IMR-90 (cell line): ENCODE results near the gene LIN7C. TPM values are rescaled to one million over a fixed set of nuclear protein-coding genes. Genes with fewer than 3 reads are reported as not detected.

ENCODE experiments used
- ATAC-seq: fragments of 200-7000 bp; cut with Tn5 transposase; 2 replicates; pipeline ENCODE4 v1.9.1; 2020; ENCODE audit warnings: low read depth, mild to moderate bottlenecking, moderate library complexity
- BruUV-seq: library from RNA; stranded (reverse); fragments of 400-500 nt; replicated peaks from 2 replicates; lab custom pipeline; 2021; lab: Mats Ljungman, UMichigan
- CTCF ChIA-PET: fragments of 300-600 bp; formaldehyde crosslinking; extraction: SDS; loops from one replicate; lab custom pipeline; 2021; ENCODE audit warnings: antibody characterized with exemption; lab: Yijun Ruan, JAX
- POLR2A ChIA-PET: fragments of 300-600 bp; sonication (Branson Sonifier 250); formaldehyde crosslinking; loops from one replicate; lab custom pipeline; 2022; ENCODE audit warnings: antibody characterized with exemption; ENCODE audit not compliant: unreplicated experiment; lab: Charles Lee
- DNase-seq: peaks from one replicate; pipeline ENCODE4 v3.0.0; 2013
- H2AFZ ChIP-seq: replicated peaks from 2 replicates; pipeline ENCODE3; 2013; ENCODE audit warnings: low read length, mild to moderate bottlenecking; ENCODE audit not compliant: poor library complexity
- H2AK5ac ChIP-seq: 2 replicates; pipeline ENCODE4 v1.6.1; 2013; ENCODE audit warnings: low read depth, low read length, inconsistent platforms
- H2AK9ac ChIP-seq: replicated peaks from 2 replicates; pipeline ENCODE3; 2013; ENCODE audit warnings: mild to moderate bottlenecking, low read depth, low read length, moderate library complexity; ENCODE audit not compliant: poor library complexity
- H2BK120ac ChIP-seq: 2 replicates; pipeline ENCODE4 v1.6.1; 2013; ENCODE audit warnings: low read depth, low read length, inconsistent platforms
- H2BK15ac ChIP-seq: 3 replicates; pipeline ENCODE4 v1.6.1; 2013; ENCODE audit warnings: low read depth, low read length, inconsistent platforms
- H2BK20ac ChIP-seq: 2 replicates; pipeline ENCODE4 v1.6.1; 2013; ENCODE audit warnings: low read depth, mild to moderate bottlenecking, inconsistent platforms, low read length, moderate library complexity
- H2BK5ac ChIP-seq: 2 replicates; pipeline ENCODE4 v1.6.1; 2013; ENCODE audit warnings: mild to moderate bottlenecking, low read depth, low read length, inconsistent platforms; ENCODE audit not compliant: poor library complexity, severe bottlenecking
- H3K14ac ChIP-seq: replicated peaks from 2 replicates; pipeline ENCODE4 v1.6.1; 2013; ENCODE audit warnings: low read depth, low read length, inconsistent platforms
- H3K18ac ChIP-seq: 2 replicates; pipeline ENCODE4 v1.6.1; 2013; ENCODE audit warnings: low read depth, low read length, control low read depth
- H3K23ac ChIP-seq: 2 replicates; pipeline ENCODE4 v1.6.1; 2013; ENCODE audit warnings: low read depth, low read length, inconsistent platforms
- H3K27ac ChIP-seq: 2 replicates; pipeline ENCODE4 v1.5.1; 2013; ENCODE audit warnings: mild to moderate bottlenecking, control low read depth, low read length; ENCODE audit not compliant: insufficient read depth
- H3K27me3 ChIP-seq: 2 replicates; pipeline ENCODE4 v1.6.1; 2013; ENCODE audit warnings: low read length; ENCODE audit not compliant: control insufficient read depth, insufficient read depth
- H3K36me3 ChIP-seq: 2 replicates; pipeline ENCODE4 v1.6.1; 2013; ENCODE audit warnings: low read length, mixed read lengths; ENCODE audit not compliant: control insufficient read depth, insufficient read depth
- H3K4ac ChIP-seq: 2 replicates; pipeline ENCODE4 v1.6.1; 2013; ENCODE audit warnings: low read depth, low read length, inconsistent platforms
- H3K4me1 ChIP-seq: 2 replicates; pipeline ENCODE4 v1.6.1; 2013; ENCODE audit warnings: low read length, mixed read lengths; ENCODE audit not compliant: control insufficient read depth, insufficient read depth
- H3K4me2 ChIP-seq: 2 replicates; pipeline ENCODE4 v1.6.1; 2013; ENCODE audit warnings: low read depth, mild to moderate bottlenecking, control low read depth, low read length, moderate library complexity
- H3K4me3 ChIP-seq: 2 replicates; pipeline ENCODE4 v1.5.1; 2013; ENCODE audit warnings: low read depth, mild to moderate bottlenecking, control low read depth, low read length, moderate library complexity; ENCODE audit not compliant: insufficient read depth
- H3K56ac ChIP-seq: 2 replicates; pipeline ENCODE4 v1.6.1; 2013; ENCODE audit warnings: low read length, inconsistent platforms; ENCODE audit not compliant: insufficient read depth; ENCODE audit errors: extremely low read depth
- H3K79me1 ChIP-seq, 2 experiments: 2 replicates each; pipeline ENCODE4 v1.6.1; 2013; ENCODE audit warnings: low read length in 2 of 2, inconsistent platforms in 1 of 2, low read depth in 1 of 2
- H3K9ac ChIP-seq: 2 replicates; pipeline ENCODE4 v1.6.1; 2013; ENCODE audit warnings: low read depth, low read length, control low read depth
- H3K9me1 ChIP-seq: 2 replicates; pipeline ENCODE4 v1.6.1; 2013; ENCODE audit warnings: low read length, inconsistent platforms; ENCODE audit not compliant: insufficient read depth
- H3K9me3 ChIP-seq: 2 replicates; pipeline ENCODE4 v1.6.1; 2013; ENCODE audit warnings: low read length; ENCODE audit not compliant: control insufficient read depth, insufficient read depth
- H4K20me1 ChIP-seq: 2 replicates; pipeline ENCODE4 v1.6.1; 2013; ENCODE audit warnings: low read length, inconsistent platforms; ENCODE audit not compliant: insufficient read depth
- H4K5ac ChIP-seq: 2 replicates; pipeline ENCODE4 v1.6.1; 2013; ENCODE audit warnings: mild to moderate bottlenecking, low read depth, low read length, control low read depth
- H4K8ac ChIP-seq, 2 experiments: 2 replicates each; pipeline ENCODE4 v1.6.1; 2013; ENCODE audit warnings: low read depth in 2 of 2, low read length in 2 of 2, control low read depth in 1 of 2, inconsistent platforms in 1 of 2
- H4K91ac ChIP-seq: 2 replicates; pipeline ENCODE4 v1.6.1; 2013; ENCODE audit warnings: low read depth, low read length, inconsistent platforms; ENCODE audit not compliant: insufficient read depth
- MXI1 ChIP-seq: IDR thresholded peaks from 2 replicates; pipeline ENCODE4 v1.6.1; 2012; ENCODE audit warnings: low read depth, mild to moderate bottlenecking, low read length, moderate library complexity, borderline replicate concordance
- NFE2L2 ChIP-seq: fragments of 150-350 bp; IDR thresholded peaks from 2 replicates; pipeline ENCODE4 v1.6.1; 2016; ENCODE audit warnings: low read depth, mild to moderate bottlenecking, low read length
- SMC3 ChIP-seq: fragments of 150-350 bp; IDR thresholded peaks from 2 replicates; pipeline ENCODE4 v1.6.1; 2016; ENCODE audit warnings: low read depth, mild to moderate bottlenecking, antibody characterized with exemption, low read length, moderate library complexity
- WGBS, 2 experiments: methylation state at CpG; one replicate each; pipeline versions ENCODE4 v1.1.5 to v1.1.7; 2013; ENCODE audit warnings: missing lambda C conversion rate in 2 of 2; ENCODE audit not compliant: insufficient read length in 1 of 2; ENCODE audit errors: extremely low coverage in 2 of 2; 5-methylcytosine and 5-hydroxymethylcytosine counted together
- dilution Hi-C: fragments of 300-500 bp; cut with HindIII; formaldehyde crosslinking; loops from one replicate; pipeline ENCODE4 v1.14.3; 2018; ENCODE audit warnings: low sequenced_read_pairs; ENCODE audit not compliant: unreplicated experiment
- in situ Hi-C: fragments of 300-500 bp; cut with MboI; formaldehyde crosslinking; loops from 3 replicates; pipeline ENCODE4 v1.14.3; 2019; ENCODE audit warnings: low sequenced_read_pairs, inconsistent platforms, mixed read lengths
- intact Hi-C: fragments of 100-400 bp; cut with micrococcal nuclease; formaldehyde crosslinking; loops from 2 replicates; pipeline ENCODE4 v1.10.0; 2022
- polyA plus RNA-seq, 3 experiments: library from polyadenylated mRNA; depleted of rRNA; stranded (reverse); fragments of >200 nt; gene quantifications; 2 replicates each; pipeline ENCODE4 v1.2.3, GENCODE V29; 2012; ENCODE audit warnings: low replicate concordance in 1 of 3
- total RNA-seq: library from RNA; depleted of rRNA; stranded (reverse); fragments of >200 nt; gene quantifications from 2 replicates; pipeline ENCODE4 v1.2.3, GENCODE V29; 2012

The LIN7C gene
- total and polyA plus RNA-seq, 2 of the 4 experiments (the other 2 are of a cell fraction): 12.2 to 25.5 TPM

DNA sequence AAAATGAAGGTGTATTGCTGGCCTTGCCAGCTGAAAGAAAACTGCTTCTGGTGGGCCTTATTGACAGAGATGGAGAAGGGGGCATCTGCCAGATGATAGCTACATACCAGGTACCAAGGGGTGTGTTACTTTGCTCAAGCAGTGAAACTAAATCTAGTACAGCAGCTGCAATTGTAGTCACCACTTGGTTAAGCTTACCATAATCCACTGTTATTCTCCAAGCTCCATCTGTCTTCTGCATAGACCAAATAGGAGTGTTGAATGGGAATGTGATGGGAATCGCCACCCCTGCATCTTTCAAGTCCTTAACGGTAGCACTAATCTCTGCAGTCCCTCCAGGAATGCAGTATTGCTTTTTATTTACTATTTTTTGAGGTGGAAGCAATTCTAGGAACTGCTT is 45.8 kb upstream of the LIN7C start:
- H4K91ac ChIP-seq: no peak overlapping the region
- TF ChIP-seq MXI1 (no peak), SMC3 (no peak), NFE2L2 (no peak)
- intact Hi-C loops (no loop called here), dilution Hi-C loops (no loop called here), in situ Hi-C loops (no loop called here)
- no peaks in the 10 kb centered on the region for H3K9me3 ChIP-seq
- H3K18ac ChIP-seq: no peak overlapping the region
- no peak for DNase-seq
- H2BK20ac ChIP-seq: no peak overlapping the region
- no peak overlapping the region for H3K23ac ChIP-seq
- no peaks in the 10 kb centered on the region for H3K27me3 ChIP-seq
- no peak overlapping the region for H3K27ac ChIP-seq
- no peak overlapping the region for H2AK9ac ChIP-seq
- no peak overlapping the region for H4K8ac ChIP-seq
- BruUV-seq: no TSS peak
- no peak overlapping the region for H3K14ac ChIP-seq
- no peak overlapping the region for H3K4me3 ChIP-seq
- H4K20me1 ChIP-seq: no peaks in the 10 kb centered on the region
- no peak for ATAC-seq
- no peak overlapping the region for H2BK5ac ChIP-seq
- H3K4me2 ChIP-seq: no peak overlapping the region
- H3K56ac ChIP-seq: no peak overlapping the region
- H2BK120ac ChIP-seq: no peak overlapping the region
- H3K79me1 ChIP-seq: no peaks in the 10 kb centered on the region
- no CpG with 5 or more reads among the region's 2 CpGs for WGBS, 2 experiments
- no peak overlapping the region for H2AFZ ChIP-seq
- no peaks in the 10 kb centered on the region for H3K4me1 ChIP-seq
- no peaks in the 10 kb centered on the region for H3K9me1 ChIP-seq
- H4K5ac ChIP-seq: no peak overlapping the region
- CTCF ChIA-PET: no interaction called here
- POLR2A ChIA-PET: no interaction called here
- no peak overlapping the region for H2AK5ac ChIP-seq
- H3K36me3 ChIP-seq: no peaks in the 10 kb centered on the region
- no peak overlapping the region for H3K9ac ChIP-seq
- no peak overlapping the region for H3K4ac ChIP-seq
- no peak overlapping the region for H2BK15ac ChIP-seq
